ENCODE measurements around the gene TLCD4.
A peak's percentile ranks its signal among the peaks of the same experiment; 100 is the strongest.

Gene TLCD4

DNA sequence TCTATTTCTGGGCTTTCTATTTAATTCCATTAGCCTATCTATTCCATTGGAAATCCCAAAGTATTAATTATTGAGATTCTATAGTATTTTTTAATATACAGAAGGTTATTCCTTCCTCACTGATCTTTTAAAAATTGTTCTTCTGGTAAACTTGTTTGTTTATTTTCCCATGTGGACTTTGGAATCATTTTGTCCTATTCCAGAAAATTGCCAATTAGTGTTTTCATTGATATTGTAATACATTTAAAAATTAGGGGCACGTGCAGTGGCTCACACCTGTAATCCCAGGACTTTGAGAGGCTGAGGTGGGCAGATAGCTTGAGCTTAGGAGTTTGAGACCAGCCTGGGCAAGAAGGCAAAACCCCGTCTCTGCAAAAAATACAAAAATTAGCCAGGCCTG, 8.4 kb upstream of the TLCD4 start:
- Histone ChIP-seq H3K27ac (no peak overlapping the region), H3K4me3 (no peak overlapping the region), H3K36me3 (ENCODE audit: insufficient read depth, low read length) (no peaks in the 10 kb centered on the region), H3K9me3 (ENCODE audit: low read depth, low read length) (no peaks in the 10 kb centered on the region), H3K9ac (ENCODE audit: insufficient read length) (no peak overlapping the region)
- DNase-seq (ENCODE audit: low read depth, low spot score) = no peak
- TF ChIP-seq EZH2 (IDR thresholded peaks at IDR 0.05) = no peak
- TF ChIP-seq FOXP2 (optimal IDR thresholded peaks at IDR 0.05; ENCODE audit: control extremely low read depth, extremely low read length, insufficient read depth) = no peak
- no peak for TF ChIP-seq POLR2AphosphoS5 (IDR thresholded peaks at IDR 0.05; ENCODE audit: borderline replicate concordance, low read depth, low read length)

DNA sequence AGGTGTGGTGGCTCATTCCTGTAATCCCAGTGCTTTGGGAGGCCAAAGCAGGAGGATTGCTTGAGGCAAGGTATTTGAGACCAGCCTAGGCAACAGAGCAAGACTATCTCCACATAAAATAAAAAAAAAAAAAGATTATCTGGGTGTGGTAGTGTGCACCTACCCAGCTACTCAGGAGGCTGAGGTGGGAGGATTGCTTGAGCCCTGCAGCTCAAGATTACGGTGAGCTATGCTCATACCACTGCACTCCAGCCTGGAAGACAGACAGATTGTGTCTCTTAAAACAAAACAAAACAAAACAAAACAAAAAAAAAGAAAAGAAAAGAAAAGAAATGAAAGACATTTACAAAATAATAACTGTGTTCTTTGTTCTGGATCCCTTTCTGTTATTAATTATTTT, 6.1 kb upstream of the TLCD4 start:
- Histone ChIP-seq H3K9me3 (ENCODE audit: low read depth, low read length) (no peaks in the 10 kb centered on the region), H3K36me3 (ENCODE audit: insufficient read depth, low read length) (no peaks in the 10 kb centered on the region), H3K9ac (ENCODE audit: insufficient read length) (no peak overlapping the region), H3K27ac (no peak overlapping the region), H3K4me3 (no peak overlapping the region)
- TF ChIP-seq EZH2 (IDR thresholded peaks at IDR 0.05) = no peak
- TF ChIP-seq FOXP2 (optimal IDR thresholded peaks at IDR 0.05; ENCODE audit: control extremely low read depth, extremely low read length, insufficient read depth) = no peak
- TF ChIP-seq POLR2AphosphoS5 (IDR thresholded peaks at IDR 0.05; ENCODE audit: borderline replicate concordance, low read depth, low read length) = no peak
- DNase-seq (ENCODE audit: low read depth, low spot score) = no peak

DNA sequence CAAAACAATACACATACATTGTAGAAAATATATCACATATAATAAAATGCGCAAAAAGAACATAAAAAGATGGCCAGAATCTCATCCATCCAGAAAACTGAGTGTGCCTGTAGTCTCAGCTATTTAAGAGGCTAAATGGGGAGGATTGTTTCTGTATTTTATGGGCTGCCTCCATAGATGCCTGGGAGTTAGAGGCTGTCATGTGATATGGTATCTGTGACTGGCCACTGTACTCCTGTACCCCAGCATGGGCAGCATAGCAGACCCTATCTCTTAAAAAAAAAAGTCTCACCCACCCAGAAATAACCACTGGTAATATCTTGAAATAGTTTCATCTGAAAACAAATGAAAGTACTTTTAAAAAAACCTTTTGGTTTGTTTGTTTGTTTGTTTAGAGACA, 3.5 kb upstream of the TLCD4 start:
- Histone ChIP-seq H3K9me3 (ENCODE audit: low read depth, low read length) (no peaks in the 10 kb centered on the region), H3K27ac (no peak overlapping the region), H3K36me3 (ENCODE audit: insufficient read depth, low read length) (no peaks in the 10 kb centered on the region), H3K9ac (ENCODE audit: insufficient read length) (no peak overlapping the region), H3K4me3 (no peak overlapping the region)
- no peak for TF ChIP-seq FOXP2 (optimal IDR thresholded peaks at IDR 0.05; ENCODE audit: control extremely low read depth, extremely low read length, insufficient read depth)
- no peak for DNase-seq (ENCODE audit: low read depth, low spot score)

DNA sequence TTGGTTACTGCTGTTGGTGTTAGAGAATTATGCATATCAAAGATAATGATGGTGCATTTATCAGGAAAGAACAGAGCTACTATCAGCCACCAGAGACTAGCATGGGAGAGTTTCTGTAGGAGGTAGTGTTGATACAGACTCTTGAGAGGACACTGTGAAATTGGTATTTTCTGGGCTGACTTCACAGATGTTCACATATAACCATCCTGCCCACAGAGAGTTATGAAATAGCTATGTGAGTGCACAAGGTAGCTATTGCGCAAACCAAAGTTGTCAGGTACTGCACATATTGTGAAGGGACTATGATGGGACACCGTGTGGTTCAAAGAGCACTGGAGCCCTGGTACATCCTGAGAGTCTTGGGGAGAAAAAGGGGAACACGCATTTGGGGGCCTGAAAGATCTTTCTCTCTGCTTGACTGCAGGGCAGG, 1.4 kb upstream of the TLCD4 start:
- Histone ChIP-seq H3K36me3 (ENCODE audit: insufficient read depth, low read length) (no peaks in the 10 kb centered on the region), H3K9me3 (ENCODE audit: low read depth, low read length) (no peaks in the 10 kb centered on the region), H3K27ac (no peak overlapping the region), H3K4me3 (no peak overlapping the region), H3K9ac (ENCODE audit: insufficient read length) (no peak overlapping the region)
- DNase-seq (ENCODE audit: low read depth, low spot score) = no peak
- no peak for TF ChIP-seq POLR2AphosphoS5 (IDR thresholded peaks at IDR 0.05; ENCODE audit: borderline replicate concordance, low read depth, low read length)
- TF ChIP-seq FOXP2 (optimal IDR thresholded peaks at IDR 0.05; ENCODE audit: control extremely low read depth, extremely low read length, insufficient read depth) = no peak
- TF ChIP-seq EZH2 (IDR thresholded peaks at IDR 0.05) = no peak

DNA sequence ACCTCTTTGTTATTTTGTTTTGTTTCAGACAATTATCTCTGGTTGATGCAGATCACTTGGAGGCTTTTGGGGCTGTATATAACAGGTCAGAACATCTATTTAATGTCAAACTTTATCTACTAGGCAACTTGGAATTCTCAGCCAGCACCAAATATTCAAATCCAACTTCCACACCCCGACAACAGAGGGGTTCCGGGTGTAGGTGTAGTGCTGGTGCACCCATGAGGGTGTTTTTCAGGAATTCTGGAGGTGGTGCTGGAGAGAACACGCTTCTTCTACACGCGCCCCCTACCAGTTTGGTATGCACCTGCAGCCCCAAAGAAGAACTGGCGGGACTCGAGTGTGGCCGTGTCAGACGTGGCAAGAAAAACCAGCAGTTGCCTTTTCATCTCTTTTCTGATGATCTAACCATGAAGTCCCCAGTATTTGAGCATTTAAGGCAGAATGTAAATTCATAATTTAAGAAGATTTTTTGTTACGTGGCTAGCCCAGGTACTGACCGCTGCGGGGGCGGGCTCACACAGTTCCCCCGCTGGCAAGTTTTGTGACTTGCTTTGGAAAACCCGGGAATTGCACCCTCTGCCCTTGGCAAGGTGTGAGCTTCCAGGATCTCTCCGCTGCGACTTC, 462 bp upstream of the TLCD4 start:
- Histone ChIP-seq H3K9ac (ENCODE audit: insufficient read length) (peak overlapping the region; percentile 65), H3K9me3 (ENCODE audit: low read depth, low read length) (no peaks in the 10 kb centered on the region), H3K4me3 (peak overlapping the region; percentile 88), H3K27ac (no peak overlapping the region), H3K36me3 (ENCODE audit: insufficient read depth, low read length) (no peaks in the 10 kb centered on the region)
- TF ChIP-seq EZH2 (IDR thresholded peaks at IDR 0.05) (no peak), POLR2AphosphoS5 (IDR thresholded peaks at IDR 0.05; ENCODE audit: borderline replicate concordance, low read depth, low read length) (no peak), FOXP2 (optimal IDR thresholded peaks at IDR 0.05; ENCODE audit: control extremely low read depth, extremely low read length, insufficient read depth) (no peak)
- no peak for DNase-seq (ENCODE audit: low read depth, low spot score)

DNA sequence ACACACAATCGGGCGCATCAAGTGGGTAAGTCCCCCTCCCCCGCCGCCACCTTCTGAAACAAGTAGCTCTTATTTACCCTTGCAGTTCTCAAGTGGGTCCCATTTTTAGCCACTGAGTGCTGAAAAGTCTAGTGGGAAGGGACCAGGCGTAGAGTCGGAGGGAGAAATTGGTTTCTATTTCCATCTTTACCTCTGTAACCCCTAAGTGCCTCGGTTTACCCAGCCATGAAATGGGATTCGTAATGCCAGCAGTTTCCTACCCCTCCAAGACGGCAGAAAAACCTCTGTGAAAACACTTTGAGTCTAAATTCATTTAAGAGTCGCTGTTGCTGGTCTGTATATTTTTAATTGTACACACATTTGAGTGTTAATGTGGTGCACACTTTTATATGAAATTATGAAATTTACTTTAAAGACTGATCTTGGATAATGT, 928 bp downstream of the TLCD4 start:
- TF ChIP-seq EZH2 (IDR thresholded peaks at IDR 0.05) (no peak), POLR2AphosphoS5 (IDR thresholded peaks at IDR 0.05; ENCODE audit: borderline replicate concordance, low read depth, low read length) (no peak), FOXP2 (optimal IDR thresholded peaks at IDR 0.05; ENCODE audit: control extremely low read depth, extremely low read length, insufficient read depth) (no peak)
- peak overlapping the region; percentile 88 for H3K4me3 ChIP-seq
- no peak overlapping the region for H3K27ac ChIP-seq
- no peaks in the 10 kb centered on the region for H3K9me3 ChIP-seq (ENCODE audit: low read depth, low read length)
- DNase-seq (ENCODE audit: low read depth, low spot score) = no peak
- no peaks in the 10 kb centered on the region for H3K36me3 ChIP-seq (ENCODE audit: insufficient read depth, low read length)
- no peak overlapping the region for H3K9ac ChIP-seq (ENCODE audit: insufficient read length)

DNA sequence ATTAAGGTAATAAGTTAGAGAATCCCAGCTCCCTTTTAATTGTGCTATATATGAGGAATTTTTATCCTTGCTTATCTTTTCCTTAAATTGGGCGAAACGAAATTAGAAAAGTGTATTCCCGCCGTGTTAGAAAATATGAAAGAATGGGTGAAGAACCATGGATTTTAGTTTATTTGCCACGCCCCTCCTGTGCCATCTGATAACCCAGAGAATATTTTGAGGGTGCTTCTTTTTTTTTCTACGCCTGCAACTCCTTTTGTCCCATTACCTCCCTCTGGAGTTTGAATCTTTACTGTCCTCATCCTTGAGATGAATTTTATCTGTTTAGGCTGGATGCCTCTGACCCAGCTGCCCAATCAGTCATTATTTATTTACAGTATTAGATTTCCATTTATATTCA, 1.6 kb downstream of the TLCD4 start:
- no peaks in the 10 kb centered on the region for H3K9me3 ChIP-seq (ENCODE audit: low read depth, low read length)
- no peaks in the 10 kb centered on the region for H3K36me3 ChIP-seq (ENCODE audit: insufficient read depth, low read length)
- TF ChIP-seq EZH2 (IDR thresholded peaks at IDR 0.05) (no peak), FOXP2 (optimal IDR thresholded peaks at IDR 0.05; ENCODE audit: control extremely low read depth, extremely low read length, insufficient read depth) (no peak), POLR2AphosphoS5 (IDR thresholded peaks at IDR 0.05; ENCODE audit: borderline replicate concordance, low read depth, low read length) (no peak)
- no peak overlapping the region for H3K9ac ChIP-seq (ENCODE audit: insufficient read length)
- no peak overlapping the region for H3K27ac ChIP-seq
- H3K4me3 ChIP-seq = no peak overlapping the region
- no peak for DNase-seq (ENCODE audit: low read depth, low spot score)

DNA sequence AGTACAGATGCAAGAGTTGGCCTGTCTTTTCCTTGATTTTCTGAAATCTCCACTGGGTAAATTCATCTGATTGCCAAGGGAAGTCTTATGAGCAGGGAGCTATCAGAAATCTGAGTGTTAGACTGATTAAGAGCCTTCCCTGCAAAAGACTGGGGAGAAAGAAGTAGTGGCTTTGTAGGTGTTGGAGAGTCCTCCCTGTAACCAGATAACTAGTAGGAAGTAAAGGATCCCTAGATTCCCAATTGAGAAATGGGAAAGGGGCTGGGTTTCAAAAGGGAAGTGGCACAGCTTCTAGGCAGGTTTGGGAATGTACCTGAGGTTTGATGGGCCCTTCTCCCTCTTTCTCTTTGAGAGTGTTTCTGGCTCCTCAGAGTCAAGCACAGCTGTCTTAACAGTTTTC, 2.1 kb downstream of the TLCD4 start:
- Histone ChIP-seq H3K9me3 (ENCODE audit: low read depth, low read length) (no peaks in the 10 kb centered on the region), H3K4me3 (no peak overlapping the region), H3K9ac (ENCODE audit: insufficient read length) (no peak overlapping the region), H3K36me3 (ENCODE audit: insufficient read depth, low read length) (no peaks in the 10 kb centered on the region), H3K27ac (no peak overlapping the region)
- no peak for TF ChIP-seq POLR2AphosphoS5 (IDR thresholded peaks at IDR 0.05; ENCODE audit: borderline replicate concordance, low read depth, low read length)
- no peak for DNase-seq (ENCODE audit: low read depth, low spot score)

DNA sequence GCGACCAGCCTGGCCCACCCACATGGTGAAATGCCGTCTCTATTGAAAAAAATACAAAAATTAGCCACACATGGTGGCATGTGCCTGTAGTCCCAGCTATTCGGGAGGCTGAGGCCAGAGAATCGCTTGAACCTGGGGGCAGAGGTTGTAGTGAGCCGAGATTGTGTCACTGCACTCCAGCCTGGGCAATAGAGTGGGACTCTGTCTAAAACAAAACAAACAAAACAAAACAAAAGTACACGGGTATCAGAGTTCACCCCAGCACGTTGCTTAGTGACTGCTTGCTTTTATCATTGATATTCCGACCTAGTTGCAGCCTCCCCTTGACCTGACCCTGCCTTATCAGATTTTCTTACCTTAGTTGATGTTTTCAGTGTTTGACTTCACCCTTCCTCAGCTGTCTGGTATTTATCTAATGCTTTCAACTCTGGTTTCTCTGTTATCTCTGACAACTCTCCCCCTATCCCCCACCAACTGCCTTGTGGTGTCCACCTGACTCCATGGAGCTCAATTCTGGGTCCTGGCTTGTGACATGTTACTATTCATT, 5.1 kb downstream of the TLCD4 start:
- Histone ChIP-seq H3K9ac (ENCODE audit: insufficient read length) (no peak overlapping the region), H3K36me3 (ENCODE audit: insufficient read depth, low read length) (no peaks in the 10 kb centered on the region), H3K4me3 (no peak overlapping the region), H3K27ac (no peak overlapping the region), H3K9me3 (ENCODE audit: low read depth, low read length) (no peaks in the 10 kb centered on the region)
- TF ChIP-seq EZH2 (IDR thresholded peaks at IDR 0.05) = no peak
- no peak for TF ChIP-seq FOXP2 (optimal IDR thresholded peaks at IDR 0.05; ENCODE audit: control extremely low read depth, extremely low read length, insufficient read depth)
- TF ChIP-seq POLR2AphosphoS5 (IDR thresholded peaks at IDR 0.05; ENCODE audit: borderline replicate concordance, low read depth, low read length) = no peak
- no peak for DNase-seq (ENCODE audit: low read depth, low spot score)

Data from SK-N-MC (cell line).